ENCODE data around the gene ZNF862.

The ZNF862 gene

DNA sequence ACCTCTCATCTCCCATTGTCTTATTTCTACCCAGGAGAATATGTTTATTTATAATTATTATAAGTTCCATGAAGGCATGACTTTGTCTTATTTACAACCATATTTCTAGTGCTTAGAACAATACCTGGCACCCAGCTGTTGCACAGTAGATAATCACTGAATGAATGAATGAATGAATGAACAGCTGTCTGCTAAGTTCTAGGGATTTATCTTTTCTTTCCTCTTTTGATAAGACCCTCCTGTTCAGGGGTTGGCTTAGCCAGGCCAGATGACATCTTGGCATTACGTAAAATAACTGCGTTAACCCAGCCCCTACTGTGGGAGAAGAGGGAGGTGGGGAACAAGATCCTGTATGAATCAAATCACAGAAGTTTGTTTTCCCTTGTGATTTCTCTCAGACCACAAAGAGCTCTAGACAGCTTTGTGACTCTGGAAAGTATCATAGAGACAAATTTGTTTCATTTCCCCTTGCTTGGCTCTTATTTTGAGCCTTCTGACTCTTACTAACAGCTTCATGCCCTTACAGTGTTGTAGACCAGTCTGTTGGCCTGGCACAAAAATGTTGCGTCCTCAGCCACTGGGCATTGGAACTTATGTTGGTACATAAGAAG lies 8.4 kb downstream of the ZNF862 start:
- DNase-seq = no peak

DNA sequence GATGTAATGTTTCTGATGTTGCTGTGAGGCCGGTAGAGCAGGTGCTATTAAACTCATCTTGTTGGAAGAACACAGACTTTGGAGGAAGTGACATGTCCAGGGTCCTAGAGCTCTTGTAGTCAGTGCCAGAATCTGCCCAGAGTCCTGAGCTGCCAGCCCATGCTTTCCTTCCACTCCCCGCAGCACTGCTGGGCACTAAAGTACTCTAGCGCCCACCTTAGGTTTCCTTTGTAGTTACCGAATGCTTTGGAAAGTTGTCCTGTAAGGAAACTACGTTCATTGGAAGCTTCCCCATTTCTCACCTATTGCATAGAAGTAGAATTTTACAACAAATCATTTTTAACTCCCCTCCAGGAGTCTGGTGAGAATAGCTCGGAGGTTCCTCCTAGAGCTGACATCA lies 11.0 kb downstream of the ZNF862 start:
- no peak for DNase-seq

DNA sequence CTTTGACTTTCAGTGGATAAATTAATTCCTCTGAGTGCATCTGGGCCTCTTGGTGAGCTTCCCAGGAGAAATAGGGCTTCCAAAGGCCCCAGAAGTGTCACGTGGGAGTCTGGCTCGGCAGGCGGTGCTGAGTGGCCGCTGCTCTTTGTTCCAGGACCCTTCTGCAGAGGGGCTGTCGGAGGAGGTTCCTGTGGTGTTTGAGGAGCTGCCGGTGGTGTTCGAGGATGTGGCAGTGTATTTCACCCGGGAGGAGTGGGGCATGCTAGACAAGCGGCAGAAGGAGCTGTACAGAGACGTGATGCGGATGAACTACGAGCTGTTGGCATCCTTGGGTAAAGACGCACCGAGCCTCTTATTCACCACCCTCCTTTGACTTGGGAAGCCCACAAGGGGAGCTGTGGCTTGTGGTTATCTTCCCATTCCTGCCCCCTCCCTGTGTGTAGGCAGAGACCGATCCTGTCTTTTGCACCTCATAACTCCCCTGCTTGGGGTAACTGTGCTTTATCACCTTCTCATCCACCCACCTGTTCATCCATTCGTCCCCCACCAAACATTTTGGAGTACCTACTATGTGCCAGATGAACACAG lies 11.9 kb downstream of the ZNF862 start:
- no peak for DNase-seq

DNA sequence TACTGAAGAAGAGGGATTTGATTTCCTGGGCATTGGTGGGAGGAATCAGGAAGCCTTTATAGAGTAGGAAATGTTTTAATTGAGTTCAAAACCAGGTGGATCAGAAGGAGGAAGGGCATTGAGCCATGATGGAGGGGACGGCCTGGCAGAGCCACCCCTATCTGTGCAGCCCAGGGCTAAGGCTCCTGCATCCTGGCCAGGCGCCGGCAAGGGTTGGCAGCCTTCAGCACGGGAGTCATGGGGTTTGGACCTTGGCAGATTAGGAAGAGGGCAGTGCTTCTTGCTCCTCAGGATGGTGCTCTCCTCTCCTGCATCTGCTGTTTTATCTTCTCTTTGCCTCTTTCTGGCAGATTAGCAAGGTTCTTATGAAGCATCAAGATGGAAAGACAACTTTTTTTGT lies 12.5 kb downstream of the ZNF862 start:
- no peak for DNase-seq

DNA sequence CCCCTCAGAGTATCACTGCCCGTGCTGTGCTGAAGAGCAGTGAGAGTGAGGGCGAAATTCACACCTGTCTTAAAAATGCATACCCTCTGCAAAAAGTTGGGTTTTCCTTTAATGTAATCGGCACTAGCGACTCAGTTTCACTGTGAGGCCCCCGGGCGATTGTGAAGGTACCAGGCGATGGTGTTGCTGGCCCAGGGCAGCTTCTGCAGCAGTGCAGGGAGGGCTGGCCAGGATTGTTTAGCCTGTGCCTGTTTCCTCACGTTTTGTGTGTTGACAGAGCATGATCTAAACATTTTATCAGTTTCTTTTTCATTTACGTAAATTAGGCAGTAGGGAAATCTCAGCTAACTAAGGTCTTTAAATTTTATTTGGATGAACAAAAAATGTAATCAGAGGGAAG lies 13.3 kb downstream of the ZNF862 start:
- DNase-seq = no peak

DNA sequence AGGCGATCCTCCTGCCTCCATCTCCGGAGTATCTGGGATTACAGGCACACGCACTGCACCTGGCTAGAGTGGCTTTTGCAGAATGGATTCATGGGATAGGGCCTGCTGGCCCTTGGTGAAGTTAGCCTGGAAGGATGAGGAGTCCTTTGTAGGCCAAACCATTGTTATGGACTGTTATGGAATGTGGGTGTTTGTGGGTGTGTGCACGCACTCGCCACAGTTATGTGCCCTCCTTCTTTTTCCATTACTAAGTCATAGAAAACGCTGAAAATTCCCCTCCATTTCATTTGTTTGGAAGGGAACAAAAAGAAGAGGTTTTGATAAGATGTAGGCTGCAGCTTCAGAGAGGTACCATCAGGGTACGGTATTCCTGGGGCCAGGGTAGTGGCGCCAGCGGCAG lies 15.0 kb downstream of the ZNF862 start:
- DNase-seq = no peak

DNA sequence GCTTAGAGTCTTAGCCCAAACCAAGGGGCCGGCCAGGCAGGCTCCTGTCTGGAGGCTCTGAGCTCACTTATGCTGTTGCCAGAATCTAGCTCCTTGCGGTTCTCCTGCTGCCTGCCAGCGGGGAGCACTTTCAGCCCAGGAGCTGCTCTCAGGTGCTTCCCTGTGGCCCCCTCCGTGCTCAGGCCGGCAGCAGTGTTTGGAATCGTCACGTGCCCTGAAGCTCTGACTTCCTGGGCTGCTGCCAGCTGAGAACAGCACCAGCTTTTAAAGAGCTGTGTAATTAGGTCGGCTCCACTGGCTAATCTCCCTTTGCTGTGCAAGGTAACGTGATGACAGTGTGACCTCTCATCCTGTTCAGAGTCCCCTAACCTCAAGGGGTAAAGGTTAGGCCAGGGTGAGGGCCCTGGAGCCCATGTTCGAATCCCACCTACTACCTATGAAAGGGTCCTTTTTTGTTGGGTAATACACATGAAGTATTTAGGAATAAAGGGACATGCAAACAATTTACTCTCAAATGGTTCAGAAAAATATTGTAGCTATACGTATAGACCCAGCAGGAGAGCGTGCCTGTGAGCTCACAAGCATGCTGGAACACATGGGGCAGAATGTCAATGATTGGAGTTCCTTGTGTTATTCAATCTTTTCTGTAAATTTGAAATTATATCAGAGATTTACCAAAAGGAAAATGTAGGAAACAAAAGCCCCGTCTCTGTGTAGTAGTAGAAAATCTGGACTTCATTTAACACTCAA lies 16.6 kb downstream of the ZNF862 start:
- peak; percentile 77 for DNase-seq

DNA sequence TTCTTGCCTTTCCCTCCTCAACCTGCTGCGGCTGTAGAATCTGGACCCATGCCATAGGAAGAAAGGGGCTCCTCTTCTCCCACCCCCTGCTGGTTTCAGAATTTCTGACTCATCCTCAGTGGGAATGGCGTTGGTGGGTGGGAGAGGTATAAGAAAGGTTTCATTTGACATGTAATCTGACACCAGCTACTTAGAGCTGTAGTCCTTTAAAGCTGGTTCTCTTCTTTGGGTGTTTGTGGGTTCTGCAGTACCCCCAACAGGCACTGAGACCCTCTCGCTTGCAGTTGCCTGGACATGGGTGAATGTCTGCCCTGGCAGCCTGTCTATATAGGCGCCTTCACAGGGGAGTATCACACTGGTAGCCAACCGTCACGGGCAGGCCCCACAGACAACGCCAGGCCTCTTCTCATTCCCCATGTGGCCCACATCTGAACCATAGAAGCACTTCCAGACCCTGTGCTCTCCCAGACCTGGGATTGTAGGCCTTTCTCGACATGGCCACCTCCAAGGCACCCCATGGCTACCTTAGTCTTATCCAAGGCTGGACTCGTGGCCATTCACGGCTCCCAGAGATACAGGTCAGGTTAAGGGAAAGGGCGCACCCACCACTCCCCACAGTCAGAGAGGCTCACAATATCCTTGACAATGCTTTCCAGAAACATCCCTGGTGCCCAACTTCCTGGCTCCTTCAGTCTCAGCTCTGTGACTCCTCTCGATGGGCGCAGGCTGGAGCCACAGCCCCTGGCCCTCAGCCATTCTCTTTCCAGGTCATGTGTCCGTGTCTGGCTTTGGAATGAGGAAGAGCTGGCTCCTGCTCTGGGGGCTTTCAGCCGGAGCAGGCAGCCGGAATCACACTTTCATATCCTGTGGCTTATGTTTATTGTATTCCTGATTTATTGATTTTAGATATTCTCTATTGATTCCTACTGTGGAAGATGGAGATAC lies 17.5 kb downstream of the ZNF862 start:
- no peak for DNase-seq

DNA sequence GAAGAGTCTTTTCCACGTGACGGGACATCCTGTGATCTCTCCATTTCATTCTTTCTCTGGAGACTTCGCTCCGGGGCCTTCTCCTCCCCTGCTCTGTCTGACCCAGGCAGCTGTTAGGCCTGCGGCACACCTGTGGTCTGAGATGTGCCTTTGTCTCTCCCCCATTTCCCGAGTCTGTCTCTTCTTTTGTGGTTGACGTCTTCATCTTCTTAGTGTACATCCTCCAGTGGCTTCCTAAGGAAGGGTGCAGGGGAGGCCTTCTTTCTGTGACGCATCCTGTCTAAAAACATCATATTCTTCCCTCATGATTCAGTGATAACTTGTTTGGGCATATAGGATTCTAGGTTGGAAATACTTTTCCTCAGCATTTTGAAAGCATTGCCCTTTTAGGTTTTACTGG lies 18.4 kb downstream of the ZNF862 start:
- no peak for DNase-seq

DNA sequence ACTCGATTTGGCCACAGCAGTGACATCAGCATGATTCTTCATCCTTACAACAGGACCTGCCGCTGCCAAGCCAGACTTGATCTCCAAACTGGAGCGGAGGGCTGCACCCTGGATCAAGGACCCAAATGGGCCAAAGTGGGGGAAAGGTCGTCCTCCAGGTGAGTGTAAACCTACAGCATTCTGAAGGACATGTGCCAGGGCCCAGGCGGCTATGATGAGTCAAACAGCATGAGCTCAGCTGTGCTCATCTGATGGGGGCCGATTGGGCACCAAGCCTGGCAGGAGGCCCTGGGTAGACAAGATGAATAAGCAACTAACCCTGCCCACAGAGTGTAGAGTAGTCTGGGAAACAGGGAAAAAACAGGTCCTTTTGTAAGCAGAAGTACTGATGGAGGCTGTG lies 21.2 kb downstream of the ZNF862 start:
- no peak for DNase-seq

DNA sequence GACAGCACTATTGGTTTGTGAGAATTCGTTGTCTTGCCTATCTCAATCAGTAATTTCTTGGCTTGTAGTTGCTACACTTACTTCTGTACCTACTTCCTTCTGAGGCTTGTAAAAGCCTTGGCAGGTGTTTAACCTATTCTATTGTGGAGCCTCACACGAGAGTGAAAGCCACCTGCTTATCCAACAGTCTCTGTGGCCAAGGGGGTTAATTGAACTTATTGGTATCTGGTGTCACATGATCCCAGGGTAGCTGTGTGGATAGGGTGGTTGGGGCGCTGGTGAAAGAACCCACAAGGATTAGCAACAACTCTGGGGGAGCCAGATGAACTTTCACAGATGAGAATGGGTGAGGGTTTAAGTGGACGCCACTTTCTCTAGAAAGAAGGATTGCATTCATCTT lies 21.7 kb downstream of the ZNF862 start:
- no peak for DNase-seq

DNA sequence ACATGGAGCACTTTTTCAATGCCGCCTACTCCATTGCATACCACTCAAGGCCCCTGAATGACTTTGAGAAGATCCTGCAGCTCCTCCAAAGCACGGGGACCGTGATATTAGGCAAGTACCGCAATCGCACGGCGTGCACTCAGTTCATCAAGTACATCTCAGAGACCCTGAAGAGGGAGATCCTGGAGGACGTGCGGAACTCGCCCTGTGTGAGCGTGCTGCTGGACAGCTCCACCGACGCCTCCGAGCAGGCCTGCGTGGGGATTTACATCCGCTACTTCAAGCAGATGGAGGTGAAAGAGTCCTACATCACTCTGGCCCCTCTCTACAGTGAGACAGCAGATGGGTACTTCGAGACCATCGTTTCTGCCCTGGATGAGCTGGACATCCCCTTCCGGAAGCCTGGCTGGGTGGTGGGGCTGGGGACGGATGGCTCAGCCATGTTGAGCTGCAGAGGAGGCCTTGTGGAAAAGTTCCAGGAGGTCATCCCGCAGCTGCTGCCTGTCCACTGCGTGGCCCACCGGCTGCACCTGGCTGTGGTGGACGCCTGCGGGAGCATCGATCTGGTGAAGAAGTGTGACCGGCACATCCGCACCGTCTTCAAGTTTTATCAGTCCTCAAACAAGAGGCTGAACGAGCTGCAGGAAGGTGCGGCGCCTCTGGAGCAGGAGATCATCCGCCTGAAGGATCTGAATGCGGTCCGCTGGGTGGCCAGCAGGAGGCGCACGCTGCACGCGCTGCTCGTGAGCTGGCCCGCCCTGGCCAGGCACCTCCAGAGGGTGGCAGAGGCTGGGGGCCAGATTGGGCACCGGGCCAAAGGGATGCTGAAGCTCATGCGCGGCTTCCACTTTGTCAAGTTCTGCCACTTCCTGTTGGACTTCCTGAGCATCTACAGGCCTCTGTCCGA lies 22.9 kb downstream of the ZNF862 start:
- DNase-seq = no peak

DNA sequence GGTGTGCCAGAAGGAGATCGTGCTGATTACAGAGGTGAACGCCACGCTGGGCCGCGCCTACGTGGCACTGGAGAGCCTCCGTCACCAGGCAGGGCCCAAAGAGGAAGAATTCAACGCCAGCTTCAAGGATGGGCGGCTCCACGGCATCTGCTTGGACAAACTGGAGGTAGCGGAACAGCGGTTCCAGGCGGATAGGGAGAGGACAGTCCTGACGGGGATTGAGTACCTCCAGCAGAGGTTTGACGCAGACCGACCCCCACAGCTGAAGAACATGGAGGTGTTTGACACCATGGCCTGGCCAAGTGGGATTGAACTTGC lies 23.5 kb downstream of the ZNF862 start:
- DNase-seq = no peak

DNA sequence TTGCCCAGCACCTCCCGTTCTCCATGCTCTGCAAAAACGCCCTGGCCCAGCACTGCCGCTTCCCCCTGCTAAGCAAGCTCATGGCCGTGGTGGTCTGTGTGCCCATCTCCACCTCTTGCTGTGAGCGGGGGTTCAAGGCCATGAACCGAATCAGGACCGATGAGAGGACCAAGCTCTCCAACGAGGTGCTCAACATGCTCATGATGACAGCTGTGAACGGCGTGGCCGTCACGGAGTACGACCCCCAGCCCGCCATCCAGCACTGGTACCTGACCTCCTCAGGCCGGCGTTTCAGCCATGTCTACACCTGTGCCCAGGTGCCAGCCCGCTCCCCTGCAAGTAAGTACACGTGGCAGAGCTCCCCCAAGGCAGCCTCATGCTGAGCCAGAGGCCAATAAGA lies 24.0 kb downstream of the ZNF862 start:
- DNase-seq = no peak

DNA sequence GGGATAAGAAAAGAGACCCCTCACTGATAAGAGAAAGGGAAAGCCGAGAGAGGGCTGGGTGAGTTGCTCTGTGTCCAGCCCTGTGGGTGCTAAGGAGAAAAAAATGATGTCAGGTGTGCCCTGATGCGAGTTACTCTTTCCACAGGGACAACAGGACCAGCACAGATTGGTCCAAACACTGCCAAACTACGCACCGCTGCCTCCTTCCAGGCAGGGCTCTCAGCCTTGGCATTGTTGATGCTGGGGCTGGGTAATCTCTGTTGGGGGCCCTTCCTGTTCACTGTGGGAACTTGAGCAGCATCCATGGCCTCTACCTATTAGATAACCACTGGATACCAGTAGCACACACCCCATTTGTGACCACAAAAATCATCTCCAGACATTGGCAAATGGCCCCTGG lies 25.3 kb downstream of the ZNF862 start:
- no peak for DNase-seq

DNA sequence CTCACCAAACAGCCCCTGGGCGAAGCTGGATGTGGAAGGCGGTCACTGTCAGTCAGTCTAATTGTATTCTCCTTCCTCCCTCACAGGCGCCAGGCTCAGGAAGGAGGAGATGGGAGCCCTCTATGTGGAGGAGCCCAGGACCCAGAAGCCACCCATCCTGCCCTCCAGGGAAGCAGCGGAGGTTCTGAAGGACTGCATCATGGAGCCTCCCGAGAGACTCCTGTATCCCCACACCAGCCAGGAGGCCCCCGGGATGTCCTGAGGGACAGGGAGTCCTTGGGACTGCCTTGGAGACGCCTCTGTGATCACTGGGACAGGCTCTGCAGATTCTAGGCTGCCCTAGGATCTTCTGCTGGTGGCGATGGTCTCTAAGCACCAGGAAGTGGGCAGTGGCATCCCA lies 25.8 kb downstream of the ZNF862 start:
- no peak for DNase-seq

DNA sequence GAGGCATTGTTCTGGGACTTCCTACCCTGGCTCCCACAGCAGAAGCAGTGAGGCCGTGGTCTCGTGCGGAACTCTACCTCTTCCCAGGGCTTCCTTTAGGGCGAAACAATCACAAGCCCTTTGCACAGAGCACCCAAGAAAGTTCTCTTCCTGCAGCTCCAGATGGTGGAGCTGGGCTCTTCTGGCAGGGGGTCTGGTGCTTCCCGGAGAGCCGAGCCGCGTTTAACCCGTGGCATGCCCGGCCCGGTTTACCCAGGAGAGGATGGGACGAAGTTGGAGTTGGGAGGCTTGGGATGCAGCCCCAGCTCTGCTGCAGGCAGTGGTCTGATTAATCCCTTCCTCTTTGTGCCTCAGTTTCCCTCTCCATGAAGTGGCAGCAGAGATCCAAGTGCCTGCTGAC lies 26.6 kb downstream of the ZNF862 start:
- no peak for DNase-seq

DNA sequence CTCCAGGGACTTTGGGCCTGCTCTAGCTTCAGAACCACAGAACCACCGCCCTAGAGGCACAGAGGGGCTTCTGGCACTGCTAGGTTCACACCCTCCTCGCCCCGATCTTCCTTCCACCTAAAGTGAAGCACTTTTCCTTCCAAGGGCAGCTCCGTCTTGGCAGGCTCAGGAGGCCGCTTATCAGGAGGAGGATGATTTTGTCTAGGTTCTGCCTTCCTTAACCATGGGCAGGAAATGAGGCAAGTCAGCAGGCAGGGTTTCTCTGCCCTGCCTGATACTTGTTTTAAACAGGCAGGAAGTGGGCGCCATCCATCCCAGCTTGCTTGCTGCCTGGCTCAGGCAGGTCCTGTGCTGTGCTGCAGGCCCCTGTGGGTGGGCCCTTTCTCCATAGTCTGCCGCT lies 27.3 kb downstream of the ZNF862 start:
- DNase-seq = no peak

DNA sequence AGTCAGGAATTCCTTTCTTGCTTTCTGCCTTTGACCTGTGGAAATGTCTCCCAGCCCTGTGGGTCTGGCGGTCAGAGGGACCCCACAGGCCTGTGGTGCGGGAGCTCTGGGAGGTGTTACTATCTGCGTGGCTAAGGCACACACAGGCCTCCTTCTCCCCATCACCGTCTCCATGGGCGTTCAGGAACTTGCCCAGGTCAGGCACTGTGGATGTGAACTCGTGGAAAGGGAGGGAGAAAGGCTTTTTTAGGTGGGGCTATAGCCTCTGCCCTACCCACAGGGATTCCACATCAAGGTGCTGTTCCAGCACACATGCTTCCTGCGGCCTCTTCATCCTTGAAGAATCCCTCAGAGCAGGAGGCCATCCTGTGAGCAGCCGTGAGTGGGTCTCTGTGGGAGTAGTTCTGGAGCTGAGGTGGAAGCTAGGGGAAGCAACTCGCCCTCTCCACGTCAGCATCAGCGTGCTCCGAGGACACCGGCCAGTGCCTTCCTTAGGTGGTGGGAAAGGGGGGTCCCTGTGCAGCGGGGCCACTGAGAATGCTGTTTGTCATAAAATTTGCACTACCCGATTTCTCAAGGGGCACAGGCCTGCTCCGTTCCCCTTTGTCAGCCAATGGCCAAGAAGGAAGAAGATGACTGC lies 28.1 kb downstream of the ZNF862 start:
- no peak for DNase-seq

DNA sequence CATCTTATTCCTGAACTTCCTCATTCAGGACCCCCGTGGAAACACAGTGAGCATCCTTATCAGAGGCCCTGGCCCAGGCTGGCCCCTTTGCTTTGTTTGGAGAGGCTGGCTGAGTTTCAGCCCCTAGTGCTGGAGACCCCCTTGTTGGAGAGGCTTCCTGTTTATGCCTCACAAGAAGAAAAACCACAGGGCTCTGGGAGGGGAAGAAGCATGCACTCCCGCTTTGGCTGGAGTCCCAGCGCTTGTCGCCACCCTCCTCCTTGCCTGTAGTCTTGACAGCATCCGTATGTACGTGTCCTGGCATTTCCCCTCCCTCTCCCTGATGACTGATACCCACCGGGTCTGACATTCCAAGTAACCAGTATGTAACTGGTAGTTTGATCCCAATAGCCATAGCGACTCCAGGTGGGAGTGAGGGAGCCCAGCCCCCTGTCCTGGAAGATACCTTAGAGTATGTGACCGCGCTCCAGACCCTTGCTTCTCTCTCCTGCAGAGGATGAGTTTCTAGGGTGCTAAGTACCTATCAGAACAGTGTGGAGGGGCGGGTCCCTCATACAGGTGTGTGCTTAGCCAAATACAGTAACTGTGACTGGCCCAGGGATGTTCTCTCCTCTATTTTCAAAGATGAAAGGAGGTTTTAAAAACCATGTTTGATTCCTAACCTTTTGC lies 28.7 kb downstream of the ZNF862 start:
- DNase-seq = no peak

Data from NCI-H1417 treated with DMSO at 0.1 percent for 48 hours (cell line).